Endothelial cell of umbilical vein (primary cell): Measurements from ENCODE around the gene RNF4. TPM values are rescaled to one million over a fixed set of nuclear protein-coding genes. Genes with fewer than 3 reads are reported as not detected.

Experiments
- Bru-seq: library from RNA; stranded (reverse); fragments of 400-500 nt; gene quantifications from one replicate; lab custom pipeline; 2021; lab: Mats Ljungman, UMichigan
- BruChase-seq, 2 experiments: library from RNA; stranded (reverse); fragments of 400-500 nt; gene quantifications; one replicate each; lab custom pipeline; 2021; lab: Mats Ljungman, UMichigan
- BruUV-seq: library from RNA; stranded (reverse); fragments of 400-500 nt; replicated peaks from 2 replicates; lab custom pipeline; 2021; lab: Mats Ljungman, UMichigan
- CTCF ChIA-PET: fragments of 300-600, 350-600 bp; sonication (Branson Sonifier 250); formaldehyde crosslinking; loops from one replicate; lab custom pipeline; 2021; ENCODE audit warnings: antibody characterized with exemption, inconsistent platforms; lab: Charles Lee
- POLR2A ChIA-PET: fragments of 300-600, 350-600 bp; sonication (Branson Sonifier 250); formaldehyde crosslinking; loops from one replicate; lab custom pipeline; 2021; ENCODE audit warnings: antibody characterized with exemption, inconsistent platforms; lab: Charles Lee
- DNase-seq: peaks from one replicate; pipeline ENCODE4 v3.0.0-alpha.2; 2011; ENCODE audit warnings: low read depth, low spot score
- FAIRE-seq: peaks from 2 replicates; lab custom pipeline; 2011; peaks lifted over from hg19 to GRCh38; lab: Jason Lieb, UNC
- H2AFZ ChIP-seq: 2 replicates; pipeline ENCODE4 v1.6.0; 2012; ENCODE audit warnings: low read depth, low read length, control low read depth, inconsistent platforms
- H3K27ac ChIP-seq: 2 replicates; pipeline ENCODE4 v1.5.1; 2011; ENCODE audit warnings: low read depth, mild to moderate bottlenecking, control low read depth, low read length, moderate library complexity; ENCODE audit not compliant: insufficient read depth
- H3K27me3 ChIP-seq, 2 experiments: 2 replicates each; pipeline versions ENCODE4 v1.6.0 to v1.6.1; 2011; ENCODE audit warnings: low read length in 2 of 2, mixed read lengths in 1 of 2; ENCODE audit not compliant: control insufficient read depth in 2 of 2, insufficient read depth in 2 of 2
- H3K36me3 ChIP-seq, 2 experiments: 2 replicates in 1 of 2; 3 replicates in 1 of 2; pipeline ENCODE4 v1.5.1; 2011; ENCODE audit warnings: low read length in 2 of 2, mild to moderate bottlenecking in 1 of 2, moderate library complexity in 1 of 2; ENCODE audit not compliant: control insufficient read depth in 2 of 2, insufficient read depth in 2 of 2; ENCODE audit errors: extremely low read depth in 1 of 2
- H3K4me1 ChIP-seq: 3 replicates; pipeline ENCODE4 v1.5.1; 2011; ENCODE audit warnings: mild to moderate bottlenecking, low read length; ENCODE audit not compliant: control insufficient read depth, insufficient read depth; ENCODE audit errors: extremely low read depth
- H3K4me2 ChIP-seq: 2 replicates; pipeline ENCODE4 v1.6.1; 2011; ENCODE audit warnings: low read length, control low read depth, mixed read lengths; ENCODE audit not compliant: insufficient read depth
- H3K4me3 ChIP-seq, 3 experiments: fragments of 200-600 bp in 1 of 3; sonication (generic), shearing (Covaris generic) in 1 of 3; replicated peaks in 1 of 3; 2 replicates each; pipeline ENCODE4 v1.5.1; 2011 to 2016; ENCODE audit warnings: control low read depth in 3 of 3, low read length in 3 of 3, mild to moderate bottlenecking in 2 of 3, inconsistent platforms in 1 of 3, low read depth in 1 of 3, moderate library complexity in 1 of 3; ENCODE audit not compliant: insufficient read depth in 1 of 3
- H3K79me2 ChIP-seq: 2 replicates; pipeline ENCODE4 v1.6.0; 2012; ENCODE audit warnings: low read length, inconsistent platforms; ENCODE audit not compliant: control insufficient read depth, insufficient read depth
- H3K9ac ChIP-seq: replicated peaks from 2 replicates; pipeline ENCODE3; 2011; ENCODE audit warnings: low read length, control low read depth; ENCODE audit not compliant: insufficient read depth; ENCODE audit errors: extremely low read depth
- H3K9me1 ChIP-seq: replicated peaks from 3 replicates; pipeline ENCODE4 v1.6.0; 2011; ENCODE audit warnings: mild to moderate bottlenecking, low read length; ENCODE audit not compliant: control insufficient read depth, insufficient read depth; ENCODE audit errors: extremely low read depth
- H3K9me3 ChIP-seq: replicated peaks from 2 replicates; pipeline ENCODE4 v1.5.1; 2012; ENCODE audit warnings: low read length, inconsistent platforms; ENCODE audit not compliant: control insufficient read depth, insufficient read depth
- H4K20me1 ChIP-seq: replicated peaks from 2 replicates; pipeline ENCODE3; 2011; ENCODE audit warnings: mild to moderate bottlenecking, low read length; ENCODE audit not compliant: control insufficient read depth, insufficient read depth; ENCODE audit errors: extremely low read depth
- FOS ChIP-seq: IDR thresholded peaks from 2 replicates; pipeline ENCODE4 v1.6.1; 2011; ENCODE audit warnings: mild to moderate bottlenecking, low read length, moderate library complexity, borderline replicate concordance; ENCODE audit not compliant: insufficient read depth
- POLR2A ChIP-seq: IDR thresholded peaks from 2 replicates; pipeline ENCODE4 v1.6.1; 2012; ENCODE audit warnings: low read depth, mild to moderate bottlenecking, control low read depth, low read length
- POLR2AphosphoS5 ChIP-seq: IDR thresholded peaks from 2 replicates; pipeline ENCODE4 v1.6.1; 2012; ENCODE audit warnings: low read depth, mild to moderate bottlenecking, control low read depth, low read length, moderate library complexity; ENCODE audit not compliant: insufficient read depth
- dilution Hi-C: fragments of 300-500 bp; cut with MboI; formaldehyde crosslinking; loops from one replicate; pipeline ENCODE4 v1.15.0; 2019; ENCODE audit warnings: low sequenced_read_pairs; ENCODE audit not compliant: extremely low pct_ligation_motif_present
- intact Hi-C: fragments of 100-400 bp; cut with micrococcal nuclease; formaldehyde crosslinking; loops from one replicate; pipeline ENCODE4 v1.10.0; 2022
- long read RNA-seq: library from polyadenylated mRNA; stranded (forward); transcript quantifications from one replicate; pipeline ENCODE4 v2.0.0, GENCODE V29; 2021
- polyA minus RNA-seq, 3 experiments: library from RNA; depleted of rRNA, polyadenylated mRNA; stranded (reverse); fragments of >200 nt; gene quantifications; 1 replicate in 1 of 3; 2 replicates in 2 of 3; pipeline ENCODE4 v1.2.3, GENCODE V29; 2011
- polyA plus RNA-seq, 4 experiments: library from polyadenylated mRNA; depleted of rRNA in 3 of 4; stranded (reverse) in 3 of 4; unstranded in 1 of 4; fragments of >200 nt; gene quantifications; 2 replicates each; pipeline versions ENCODE4 v1.2.1 to v1.2.3, GENCODE V29; 2011 to 2012; ENCODE audit warnings: missing spikeins in 1 of 4
- total RNA-seq: library from RNA; stranded (reverse); gene quantifications from 2 replicates; pipeline ENCODE4 v1.2.3, GENCODE V29; 2021
- TF ChIP-seq, protein P1 (sequence below), 2 donors: IDR thresholded peaks; 1 replicate in 1 of 2; 2 replicates in 1 of 2; pipeline ENCODE4 v1.5.1; 2011; ENCODE audit warnings: low read length in 2 of 2, mild to moderate bottlenecking in 2 of 2, moderate library complexity in 2 of 2, control low read depth in 1 of 2, inconsistent platforms in 1 of 2, low read depth in 1 of 2; ENCODE audit not compliant: insufficient read depth in 1 of 2; ENCODE audit errors: extremely low read depth in 1 of 2
- TF ChIP-seq, protein P2 (sequence below): IDR thresholded peaks from 2 replicates; pipeline ENCODE4 v1.6.1; 2011; ENCODE audit not compliant: insufficient read depth, insufficient read length

Gene RNF4, protein sequence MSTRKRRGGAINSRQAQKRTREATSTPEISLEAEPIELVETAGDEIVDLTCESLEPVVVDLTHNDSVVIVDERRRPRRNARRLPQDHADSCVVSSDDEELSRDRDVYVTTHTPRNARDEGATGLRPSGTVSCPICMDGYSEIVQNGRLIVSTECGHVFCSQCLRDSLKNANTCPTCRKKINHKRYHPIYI
- total RNA-seq (67.5 and 71.4 TPM in 2 replicates), polyA plus RNA-seq (56.9 and 64.3 TPM in 2 replicates), polyA minus RNA-seq (60.7 and 73.2 TPM in 2 replicates), Bru-seq, nascent RNA (percentile 87 among the genes with signal in this experiment), BruChase-seq, experiment 1, labeled RNA remaining after a 6-hour chase (percentile 82 among the genes with signal in this experiment), BruChase-seq, experiment 2, labeled RNA remaining after a 2-hour chase (percentile 90 among the genes with signal in this experiment)
- 71.9 and 85.2 TPM in 2 replicates for polyA plus RNA-seq (2011; cell fraction: cytosol; rRNA removed)
- polyA plus RNA-seq (2011; cell fraction: nucleus; rRNA removed), result 65.4 and 73.0 TPM in 2 replicates
- 45.8 and 52.5 TPM in 2 replicates for polyA plus RNA-seq (2012)
- polyA minus RNA-seq (2011; cell fraction: cytosol; rRNA and poly(A)+ RNA removed), result 34.3 TPM
- 49.9 and 57.5 TPM in 2 replicates for polyA minus RNA-seq (2011; cell fraction: nucleus; rRNA and poly(A)+ RNA removed)
- long read RNA-seq, partial matches to known transcripts, result 11 of 173 reads
- long read RNA-seq, other reads (novel, unspliced or antisense), result 162 of 173 reads

DNA sequence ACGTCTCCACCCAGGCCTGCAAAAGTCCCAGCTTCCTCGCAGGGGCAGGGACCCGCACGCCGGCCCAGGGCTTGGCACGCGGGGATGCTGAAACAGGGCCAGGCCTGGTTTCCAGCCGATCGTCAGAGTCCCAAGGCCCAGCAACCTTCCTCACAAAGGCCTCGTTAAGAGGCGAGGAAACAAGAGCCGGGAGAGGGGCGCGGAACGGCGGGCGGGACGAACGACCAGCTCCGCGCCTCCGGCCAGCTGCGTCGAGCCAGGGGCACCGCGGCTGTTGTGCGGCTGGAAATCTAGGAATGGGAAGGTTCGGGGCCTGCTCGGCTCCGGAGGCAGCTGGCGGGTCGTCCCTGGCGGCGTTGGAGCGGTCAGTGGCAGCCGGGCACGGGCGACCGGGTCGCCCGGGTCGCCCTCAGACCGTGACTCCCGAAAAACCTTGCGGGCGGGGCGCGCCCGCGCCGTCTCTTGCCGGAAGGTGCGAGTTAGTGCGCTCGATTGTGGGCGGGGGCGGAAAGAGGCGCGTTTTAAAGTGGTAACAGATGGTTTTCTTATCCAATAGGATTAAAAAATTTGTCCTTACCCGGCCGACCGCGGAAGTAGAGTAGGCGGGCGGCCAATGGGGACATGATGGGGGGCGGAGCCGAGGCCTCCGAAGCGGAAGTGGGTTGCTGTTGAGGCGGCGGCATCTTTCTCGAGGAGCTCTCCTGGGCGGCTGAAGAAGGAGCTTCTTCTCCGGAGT, at the start of gene RNF4:
Gene RNF4, plus strand, starts transcription at position 651 of the 736 bp plus-strand sequence. CDS start 21,388 bp downstream, outside the sequence.
- Histone ChIP-seq H4K20me1 (peaks cover 9% of the 10 kb centered on the region), H2AFZ (peak within 1 kb of the TSS; percentile 81), H3K9me1 (no peaks in the 10 kb centered on the region), H3K79me2 (peaks cover 57% of the 10 kb centered on the region), H3K9me3 (no peaks in the 10 kb centered on the region), H3K9ac (peak within 1 kb of the TSS; percentile 95), H3K27ac (peak within 1 kb of the TSS; percentile 69), H3K4me3 (peak within 1 kb of the TSS; percentile 92 to 98 (median 95)), H3K4me2 (peak within 1 kb of the TSS; percentile 98), H3K27me3 (no peaks in the 10 kb centered on the region), H3K4me1 (peaks cover 14% of the 10 kb centered on the region), H3K36me3 (peaks cover 2 to 3% of the 10 kb centered on the region in 2 experiments)
- ChIA-PET CTCF (interaction anchor here (1.1 to 3.5 kb wide), 6 partner anchors 16 to 418 kb away, joined by 3 to 14 read pairs (median 4); no protein-coding TSS in a partner anchor), POLR2A (interaction anchor here (0.7 to 1.3 kb wide), 2 partner anchors 206 to 221 kb away, joined by 3 to 4 read pairs; partner anchors contain the start of gene MXD4)
- BruUV-seq, result TSS peak; percentile 39
- intact Hi-C loops (loop anchor here (2.0 to 5.0 kb wide), 4 partner anchors 14 to 226 kb away; partner anchors contain the start of genes HAUS3 and POLN), dilution Hi-C loops (no loop called here)
- DNase-seq (peak; percentile 97), FAIRE-seq (peak; percentile 93)
- TF ChIP-seq, protein P1, sequence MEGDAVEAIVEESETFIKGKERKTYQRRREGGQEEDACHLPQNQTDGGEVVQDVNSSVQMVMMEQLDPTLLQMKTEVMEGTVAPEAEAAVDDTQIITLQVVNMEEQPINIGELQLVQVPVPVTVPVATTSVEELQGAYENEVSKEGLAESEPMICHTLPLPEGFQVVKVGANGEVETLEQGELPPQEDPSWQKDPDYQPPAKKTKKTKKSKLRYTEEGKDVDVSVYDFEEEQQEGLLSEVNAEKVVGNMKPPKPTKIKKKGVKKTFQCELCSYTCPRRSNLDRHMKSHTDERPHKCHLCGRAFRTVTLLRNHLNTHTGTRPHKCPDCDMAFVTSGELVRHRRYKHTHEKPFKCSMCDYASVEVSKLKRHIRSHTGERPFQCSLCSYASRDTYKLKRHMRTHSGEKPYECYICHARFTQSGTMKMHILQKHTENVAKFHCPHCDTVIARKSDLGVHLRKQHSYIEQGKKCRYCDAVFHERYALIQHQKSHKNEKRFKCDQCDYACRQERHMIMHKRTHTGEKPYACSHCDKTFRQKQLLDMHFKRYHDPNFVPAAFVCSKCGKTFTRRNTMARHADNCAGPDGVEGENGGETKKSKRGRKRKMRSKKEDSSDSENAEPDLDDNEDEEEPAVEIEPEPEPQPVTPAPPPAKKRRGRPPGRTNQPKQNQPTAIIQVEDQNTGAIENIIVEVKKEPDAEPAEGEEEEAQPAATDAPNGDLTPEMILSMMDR (IDR thresholded peaks at IDR 0.05; ENCODE audit: extremely low read depth in 1 of 2, insufficient read depth in 1 of 2, low read depth in 1 of 2, low read length in 2 of 2), result no peak
- TF ChIP-seq POLR2AphosphoS5, result peak; percentile 68
- TF ChIP-seq, protein P2, sequence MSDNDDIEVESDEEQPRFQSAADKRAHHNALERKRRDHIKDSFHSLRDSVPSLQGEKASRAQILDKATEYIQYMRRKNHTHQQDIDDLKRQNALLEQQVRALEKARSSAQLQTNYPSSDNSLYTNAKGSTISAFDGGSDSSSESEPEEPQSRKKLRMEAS, result no peak
- peak; percentile 86 for TF ChIP-seq POLR2A
- TF ChIP-seq FOS, result no peak
